CD14-positive monocyte (primary cell): ENCODE measurements around the gene MERTK. TPM values are rescaled to one million over a fixed set of nuclear protein-coding genes. Genes with fewer than 3 reads are reported as not detected.

Experiments used
- DNase-seq, 3 donors: peaks; one replicate each; pipeline ENCODE4 v3.0.0-alpha.2; 2011 to 2022
- H2AFZ ChIP-seq: 2 replicates; pipeline ENCODE4 v1.6.0; 2012; ENCODE audit warnings: mild to moderate bottlenecking, low read depth, low read length, inconsistent platforms; ENCODE audit not compliant: insufficient read depth, poor library complexity, severe bottlenecking
- H3K27ac ChIP-seq, 2 donors: 1 replicate in 1 of 2; 2 replicates in 1 of 2; pipeline ENCODE4 v1.5.1; 2012 to 2013; ENCODE audit warnings: low read length in 2 of 2, control low read depth in 1 of 2, inconsistent platforms in 1 of 2, low read depth in 1 of 2, mild to moderate bottlenecking in 1 of 2
- H3K27me3 ChIP-seq, 2 donors: one replicate each; pipeline versions ENCODE4 v1.6.0 to v1.6.1; 2011 to 2013; ENCODE audit warnings: low read length in 2 of 2; ENCODE audit not compliant: control insufficient read depth in 2 of 2, insufficient read depth in 2 of 2
- H3K36me3 ChIP-seq, 2 donors: replicated peaks in 1 of 2; 1 replicate in 1 of 2; 2 replicates in 1 of 2; pipeline versions ENCODE4 v1.5.1 to v1.6.1; 2012 to 2013; ENCODE audit warnings: low read length in 2 of 2, control low read depth in 1 of 2, inconsistent platforms in 1 of 2, mild to moderate bottlenecking in 1 of 2; ENCODE audit not compliant: insufficient read depth in 2 of 2, control insufficient read depth in 1 of 2
- H3K4me1 ChIP-seq, 2 donors: 1 replicate in 1 of 2; 2 replicates in 1 of 2; pipeline versions ENCODE4 v1.5.1 to v1.6.1; 2012 to 2013; ENCODE audit warnings: low read length in 2 of 2, control low read depth in 1 of 2, inconsistent platforms in 1 of 2, mild to moderate bottlenecking in 1 of 2, moderate library complexity in 1 of 2; ENCODE audit not compliant: insufficient read depth in 2 of 2, control insufficient read depth in 1 of 2
- H3K4me2 ChIP-seq: replicated peaks from 2 replicates; pipeline ENCODE3; 2012; ENCODE audit warnings: low read length, moderate library complexity, mild to moderate bottlenecking; ENCODE audit not compliant: poor library complexity, severe bottlenecking; ENCODE audit errors: extremely low read depth
- H3K4me3 ChIP-seq, 3 experiments: fragments of 200-600 bp in 1 of 3; sonication (generic) in 1 of 3; replicated peaks in 1 of 3; 1 replicate in 2 of 3; 2 replicates in 1 of 3; pipeline ENCODE4 v1.5.1; 2011 to 2013; ENCODE audit warnings: low read length in 3 of 3, mild to moderate bottlenecking in 3 of 3, control low read depth in 2 of 3, low read depth in 2 of 3, inconsistent platforms in 1 of 3, moderate library complexity in 1 of 3
- H3K79me2 ChIP-seq: 2 replicates; pipeline ENCODE4 v1.6.0; 2012; ENCODE audit warnings: mild to moderate bottlenecking, control low read depth, inconsistent platforms, low read length, moderate library complexity; ENCODE audit not compliant: insufficient read depth
- H3K9ac ChIP-seq: 2 replicates; pipeline ENCODE4 v1.6.0; 2017; ENCODE audit warnings: low read length, mild to moderate bottlenecking; ENCODE audit not compliant: insufficient read depth, poor library complexity, severe bottlenecking
- H3K9me3 ChIP-seq, 2 donors: replicated peaks in 1 of 2; 1 replicate in 1 of 2; 2 replicates in 1 of 2; pipeline versions ENCODE4 v1.5.1 to v1.6.1; 2012 to 2013; ENCODE audit warnings: low read length in 2 of 2, control low read depth in 1 of 2; ENCODE audit not compliant: control insufficient read depth in 1 of 2, insufficient read depth in 1 of 2
- H4K20me1 ChIP-seq: 2 replicates; pipeline ENCODE4 v1.6.0; 2012; ENCODE audit warnings: mild to moderate bottlenecking, low read length, control low read depth, moderate library complexity; ENCODE audit not compliant: insufficient read depth
- H3K27ac Mint-ChIP-seq, 7 donors: one replicate each; pipeline ENCODE4 v1.8.0; 2020; ENCODE audit warnings: mild to moderate bottlenecking in 7 of 7, mixed read lengths in 7 of 7, moderate library complexity in 6 of 7, inconsistent platforms in 2 of 7
- H3K27me3 Mint-ChIP-seq, 3 donors: one replicate each; pipeline ENCODE4 v1.8.0; 2021 to 2022; ENCODE audit warnings: low read depth in 3 of 3, mild to moderate bottlenecking in 3 of 3, mixed read lengths in 3 of 3, moderate library complexity in 3 of 3, inconsistent platforms in 1 of 3
- H3K36me3 Mint-ChIP-seq, 2 donors: one replicate each; pipeline ENCODE4 v1.8.0; 2020; ENCODE audit warnings: mixed read lengths in 2 of 2, inconsistent platforms in 1 of 2, mild to moderate bottlenecking in 1 of 2
- H3K4me1 Mint-ChIP-seq: one replicate; pipeline ENCODE4 v1.8.0; 2020; ENCODE audit warnings: mild to moderate bottlenecking, mixed read lengths
- H3K4me3 Mint-ChIP-seq, 2 donors: one replicate each; pipeline ENCODE4 v1.8.0; 2020; ENCODE audit warnings: mild to moderate bottlenecking in 2 of 2, mixed read lengths in 2 of 2, moderate library complexity in 1 of 2
- H3K9me3 Mint-ChIP-seq, 7 donors: one replicate each; pipeline ENCODE4 v1.8.0; 2020 to 2022; ENCODE audit warnings: mixed read lengths in 7 of 7, mild to moderate bottlenecking in 6 of 7, moderate library complexity in 6 of 7, inconsistent platforms in 2 of 7
- CTCF ChIP-seq: fragments of 200-600 bp; IDR thresholded peaks from one replicate; pipeline ENCODE4 v1.8.0; 2022; ENCODE audit warnings: antibody characterized with exemption, mild to moderate bottlenecking
- WGBS: methylation state at CpG from one replicate; pipeline ENCODE4 v1.1.5; 2013; ENCODE audit warnings: missing lambda C conversion rate; ENCODE audit not compliant: insufficient coverage; 5-methylcytosine and 5-hydroxymethylcytosine counted together
- intact Hi-C, 2 donors: fragments of 100-400 bp; cut with micrococcal nuclease; formaldehyde crosslinking; loops; one replicate each; pipeline versions ENCODE4 v1.15.0 to v1.15.1; 2023
- polyA plus RNA-seq, 3 donors: library from polyadenylated mRNA; depleted of rRNA in 1 of 3; unstranded in 2 of 3; stranded (reverse) in 1 of 3; fragments of 300-500 nt in 2 of 3; fragments of >200 nt in 1 of 3; fragmentation: Illumina TruSeq in 2 of 3; gene quantifications; 1 replicate in 2 of 3; 2 replicates in 1 of 3; pipeline ENCODE4 v1.2.3, GENCODE V29; 2012 to 2021

The MERTK gene
- polyA plus RNA-seq, 3 donors: 4.1 to 17.0 (median 4.2) TPM

- no peak for TF ChIP-seq CTCF
- Histone ChIP-seq H4K20me1 (peaks cover 4% of the 10 kb centered on the region), H3K9me3 (no peaks in the 10 kb centered on the region), H3K9ac (no peak overlapping the region), H3K4me1 (no peaks in the 10 kb centered on the region), H3K27ac (no peak overlapping the region), H3K4me2 (no peak overlapping the region), H3K4me3 (no peak overlapping the region), H3K79me2 (no peaks in the 10 kb centered on the region), H2AFZ (no peak overlapping the region), H3K27me3 (no peaks in the 10 kb centered on the region), H3K36me3 (peaks cover 0 to 23% of the 10 kb centered on the region in 2 donors)
- H3K27ac Mint-ChIP-seq: peak overlapping the region in 1 of 7 donors; percentile 76
- H3K9me3 Mint-ChIP-seq: peaks cover 0 to 4% (median 1%) of the 10 kb centered on the region in 7 donors
- no peak for DNase-seq
- no CpG with 5 or more reads among the region's 6 CpGs for WGBS
- peaks cover 8% of the 10 kb centered on the region for H3K4me1 Mint-ChIP-seq
- H3K27me3 Mint-ChIP-seq: peaks cover 0 to 1% (median 0%) of the 10 kb centered on the region in 3 donors
- H3K36me3 Mint-ChIP-seq: peaks cover 7 to 8% of the 10 kb centered on the region in 2 donors
- no peak overlapping the region for H3K4me3 Mint-ChIP-seq
- intact Hi-C loops: no loop called here
These were observed 32.0 kb downstream of the MERTK start for GRCh38 chr2:111930409-111930808.

DNA sequence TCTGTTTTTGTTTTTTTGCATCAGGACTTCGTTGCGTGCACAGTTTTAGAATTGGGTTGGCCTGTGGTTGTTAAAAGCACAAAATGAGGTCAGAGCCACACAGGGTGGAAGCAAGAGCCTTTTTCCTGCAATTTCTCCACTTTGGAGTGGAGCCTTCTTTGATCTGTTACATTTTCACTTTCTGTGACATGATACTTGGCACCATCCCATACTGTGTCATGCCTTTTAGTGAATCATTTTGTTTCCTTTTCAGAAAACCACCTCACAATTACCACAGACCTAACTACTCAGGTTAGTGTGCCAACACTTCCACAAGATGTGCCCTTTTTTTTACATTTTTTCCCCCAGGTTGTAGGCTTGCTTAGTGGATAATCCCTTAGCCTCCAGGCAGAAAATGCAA lies 32.5 kb downstream of the MERTK start:
- H3K9me3 Mint-ChIP-seq: peaks cover 0 to 4% (median 1%) of the 10 kb centered on the region in 7 donors

More for the DNA sequence above, 32.5 kb downstream of the MERTK start:
- Histone ChIP-seq H3K27me3 (no peaks in the 10 kb centered on the region), H2AFZ (no peak overlapping the region), H4K20me1 (peaks cover 4% of the 10 kb centered on the region), H3K79me2 (no peaks in the 10 kb centered on the region), H3K4me1 (no peaks in the 10 kb centered on the region), H3K36me3 (peaks cover 0 to 23% of the 10 kb centered on the region in 2 donors), H3K4me3 (no peak overlapping the region), H3K27ac (no peak overlapping the region), H3K9me3 (no peaks in the 10 kb centered on the region), H3K4me2 (no peak overlapping the region), H3K9ac (no peak overlapping the region)
- peak overlapping the region in 4 of 7 donors; percentile 5 to 76 (median 63) for H3K27ac Mint-ChIP-seq
- no peak for TF ChIP-seq CTCF
- H3K36me3 Mint-ChIP-seq: peaks cover 7 to 8% of the 10 kb centered on the region in 2 donors
- peaks cover 0 to 1% (median 0%) of the 10 kb centered on the region in 3 donors for H3K27me3 Mint-ChIP-seq
- intact Hi-C loops: no loop called here
- peak in 2 of 3 donors; percentile 10 for DNase-seq
- peaks cover 8% of the 10 kb centered on the region for H3K4me1 Mint-ChIP-seq
- no peak overlapping the region for H3K4me3 Mint-ChIP-seq
- WGBS: no CpG with 5 or more reads among the region's 2 CpGs
